Measurements from ENCODE around the gene BRME1. TPM values are rescaled to one million over a fixed set of nuclear protein-coding genes. Genes with fewer than 3 reads are reported as not detected.

The BRME1 gene
- polyA plus RNA-seq, 3 donors, result 0.05 to 0.28 TPM; not detected in 1

DNA sequence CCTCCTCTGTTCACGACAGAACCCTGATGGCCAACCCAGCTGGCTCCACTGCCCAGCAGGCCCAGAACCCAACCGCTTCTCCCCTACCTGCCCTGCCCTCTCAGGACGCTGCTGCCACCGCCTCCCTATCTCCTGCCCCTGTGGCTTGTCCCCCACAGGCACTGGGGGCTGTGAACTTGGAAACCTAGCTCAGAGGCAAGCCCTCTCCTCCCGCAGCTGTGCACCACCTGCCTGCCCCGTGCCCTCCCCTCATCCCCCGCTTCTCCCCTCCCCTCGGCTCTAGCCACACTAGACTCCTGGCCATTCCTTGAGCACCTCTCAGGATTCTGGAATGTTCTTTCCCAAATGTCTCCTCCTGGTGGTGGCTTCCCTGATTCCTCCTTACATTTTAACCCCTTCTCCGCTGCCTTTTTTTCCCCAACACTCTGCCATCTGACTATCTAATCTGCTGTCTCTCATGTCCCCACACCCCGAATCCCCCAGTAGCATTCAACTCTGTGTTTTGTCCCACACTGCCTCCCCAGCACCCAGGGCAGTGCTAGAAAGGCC lies 22.3 kb downstream of the BRME1 start:
- Mint-ChIP-seq H3K9me3 (peaks cover 0 to 4% (median 0%) of the 10 kb centered on the region in 7 donors), H3K27me3 (ENCODE audit: low read depth in 3 of 3) (peaks cover 13 to 31% (median 20%) of the 10 kb centered on the region in 3 donors), H3K4me1 (peaks cover 33% of the 10 kb centered on the region), H3K27ac (peak overlapping the region in 1 of 7 donors; percentile 19), H3K4me3 (peak overlapping the region in 1 of 2 donors; percentile 19), H3K36me3 (no peaks in the 10 kb centered on the region)
- no peaks in the 10 kb centered on the region for H3K9me3 ChIP-seq (replicated peaks in 1 of 2; ENCODE audit: control insufficient read depth in 1 of 2, insufficient read depth in 1 of 2, low read length in 2 of 2)
- H3K36me3 ChIP-seq (replicated peaks in 1 of 2; ENCODE audit: control insufficient read depth in 1 of 2, insufficient read depth in 2 of 2, low read length in 2 of 2), result no peaks in the 10 kb centered on the region
- no peak overlapping the region for H3K9ac ChIP-seq (ENCODE audit: insufficient read depth, low read length, poor library complexity, severe bottlenecking)
- H3K27ac ChIP-seq (ENCODE audit: low read depth in 1 of 2, low read length in 2 of 2), result no peak overlapping the region
- 84% methylated on average over 8 of the region's 10 CpGs for WGBS (ENCODE audit: insufficient coverage)
- TF ChIP-seq, protein P1, sequence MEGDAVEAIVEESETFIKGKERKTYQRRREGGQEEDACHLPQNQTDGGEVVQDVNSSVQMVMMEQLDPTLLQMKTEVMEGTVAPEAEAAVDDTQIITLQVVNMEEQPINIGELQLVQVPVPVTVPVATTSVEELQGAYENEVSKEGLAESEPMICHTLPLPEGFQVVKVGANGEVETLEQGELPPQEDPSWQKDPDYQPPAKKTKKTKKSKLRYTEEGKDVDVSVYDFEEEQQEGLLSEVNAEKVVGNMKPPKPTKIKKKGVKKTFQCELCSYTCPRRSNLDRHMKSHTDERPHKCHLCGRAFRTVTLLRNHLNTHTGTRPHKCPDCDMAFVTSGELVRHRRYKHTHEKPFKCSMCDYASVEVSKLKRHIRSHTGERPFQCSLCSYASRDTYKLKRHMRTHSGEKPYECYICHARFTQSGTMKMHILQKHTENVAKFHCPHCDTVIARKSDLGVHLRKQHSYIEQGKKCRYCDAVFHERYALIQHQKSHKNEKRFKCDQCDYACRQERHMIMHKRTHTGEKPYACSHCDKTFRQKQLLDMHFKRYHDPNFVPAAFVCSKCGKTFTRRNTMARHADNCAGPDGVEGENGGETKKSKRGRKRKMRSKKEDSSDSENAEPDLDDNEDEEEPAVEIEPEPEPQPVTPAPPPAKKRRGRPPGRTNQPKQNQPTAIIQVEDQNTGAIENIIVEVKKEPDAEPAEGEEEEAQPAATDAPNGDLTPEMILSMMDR (IDR thresholded peaks at IDR 0.05), result no peak
- H3K4me1 ChIP-seq (ENCODE audit: control insufficient read depth in 1 of 2, insufficient read depth in 2 of 2, low read length in 2 of 2), result peaks cover 31 to 40% of the 10 kb centered on the region in 2 donors
- no peak overlapping the region for H3K4me2 ChIP-seq (replicated peaks; ENCODE audit: extremely low read depth, low read length, poor library complexity, severe bottlenecking)
- intact Hi-C loops (cut with micrococcal nuclease), result loop anchor here (5.0 to 10.0 kb wide), 4 partner anchors 161 to 461 kb away; partner anchors contain the start of genes ASF1B (in 1 of the 2) and MISP3 (in 1 of the 2)
- H3K79me2 ChIP-seq (ENCODE audit: insufficient read depth, low read length), result no peaks in the 10 kb centered on the region
- H3K4me3 ChIP-seq (replicated peaks in 1 of 3; ENCODE audit: low read depth in 2 of 3, low read length in 3 of 3), result no peak overlapping the region
- H4K20me1 ChIP-seq (ENCODE audit: insufficient read depth, low read length), result no peaks in the 10 kb centered on the region
- peaks cover 0 to 16% of the 10 kb centered on the region in 2 donors for H3K27me3 ChIP-seq (ENCODE audit: control insufficient read depth in 2 of 2, insufficient read depth in 2 of 2, low read length in 2 of 2)
- no peak overlapping the region for H2AFZ ChIP-seq (ENCODE audit: insufficient read depth, low read depth, low read length, poor library complexity, severe bottlenecking)
- no peak for DNase-seq

DNA sequence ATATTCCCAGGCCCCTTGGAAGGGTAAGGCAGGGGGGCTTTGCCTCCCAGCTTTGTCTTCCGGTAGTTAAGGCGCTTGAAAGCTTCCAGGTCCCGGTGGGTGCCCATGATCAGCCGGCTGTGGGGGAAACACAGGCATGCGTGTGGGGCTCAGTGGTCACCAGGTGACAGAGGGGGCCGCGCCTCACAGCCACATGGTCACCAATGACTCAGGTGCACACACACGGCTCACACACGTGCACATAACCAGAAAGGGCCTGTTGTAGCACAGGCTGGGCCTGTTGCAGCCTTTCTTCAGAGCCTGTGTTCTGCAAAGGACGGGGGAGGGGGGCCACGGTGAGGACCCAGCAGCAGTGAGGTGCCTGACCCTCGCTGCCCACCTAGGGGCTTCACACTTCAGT lies 23.1 kb downstream of the BRME1 start:
- no peak for DNase-seq
- Histone ChIP-seq H4K20me1 (ENCODE audit: insufficient read depth, low read length) (no peaks in the 10 kb centered on the region), H2AFZ (ENCODE audit: insufficient read depth, low read depth, low read length, poor library complexity, severe bottlenecking) (no peak overlapping the region), H3K4me3 (replicated peaks in 1 of 3; ENCODE audit: low read depth in 2 of 3, low read length in 3 of 3) (no peak overlapping the region), H3K79me2 (ENCODE audit: insufficient read depth, low read length) (no peaks in the 10 kb centered on the region), H3K9me3 (replicated peaks in 1 of 2; ENCODE audit: control insufficient read depth in 1 of 2, insufficient read depth in 1 of 2, low read length in 2 of 2) (no peaks in the 10 kb centered on the region), H3K27me3 (ENCODE audit: control insufficient read depth in 2 of 2, insufficient read depth in 2 of 2, low read length in 2 of 2) (peaks cover 0 to 16% of the 10 kb centered on the region in 2 donors), H3K4me2 (replicated peaks; ENCODE audit: extremely low read depth, low read length, poor library complexity, severe bottlenecking) (no peak overlapping the region), H3K36me3 (replicated peaks in 1 of 2; ENCODE audit: control insufficient read depth in 1 of 2, insufficient read depth in 2 of 2, low read length in 2 of 2) (no peaks in the 10 kb centered on the region), H3K4me1 (ENCODE audit: control insufficient read depth in 1 of 2, insufficient read depth in 2 of 2, low read length in 2 of 2) (peaks cover 31 to 40% of the 10 kb centered on the region in 2 donors), H3K9ac (ENCODE audit: insufficient read depth, low read length, poor library complexity, severe bottlenecking) (no peak overlapping the region), H3K27ac (ENCODE audit: low read depth in 1 of 2, low read length in 2 of 2) (no peak overlapping the region)
- TF ChIP-seq, protein P1 (IDR thresholded peaks at IDR 0.05), result no peak
- Mint-ChIP-seq H3K27ac (no peak overlapping the region), H3K36me3 (no peaks in the 10 kb centered on the region), H3K4me1 (peaks cover 33% of the 10 kb centered on the region), H3K4me3 (no peak overlapping the region), H3K9me3 (peaks cover 0 to 4% (median 0%) of the 10 kb centered on the region in 7 donors), H3K27me3 (ENCODE audit: low read depth in 3 of 3) (peaks cover 13 to 33% (median 20%) of the 10 kb centered on the region in 3 donors)
- 87% methylated on average over 11 of the region's 12 CpGs for WGBS (ENCODE audit: insufficient coverage)
- intact Hi-C loops (cut with micrococcal nuclease), result loop anchor here (5.0 to 10.0 kb wide), 4 partner anchors 162 to 462 kb away; partner anchors contain the start of genes ASF1B (in 1 of the 2) and MISP3 (in 1 of the 2)

All from CD14-positive monocyte (primary cell).